H9 (cell line): ENCODE results near the gene UTP4. TPM values are rescaled to one million over a fixed set of nuclear protein-coding genes. Genes with fewer than 3 reads are reported as not detected.

Source experiments
- DNase-seq: peaks from one replicate; pipeline ENCODE4 v3.0.0-alpha.2; 2017
- H2AFZ ChIP-seq: one replicate; pipeline ENCODE4 v1.6.1; 2013; ENCODE audit warnings: mild to moderate bottlenecking, low read length, control low read depth, moderate library complexity
- H2AK5ac ChIP-seq: 2 replicates; pipeline ENCODE4 v1.6.1; 2013; ENCODE audit warnings: low read length, control low read depth, mixed read lengths; ENCODE audit not compliant: insufficient read length
- H2BK120ac ChIP-seq: one replicate; pipeline ENCODE4 v1.6.1; 2013; ENCODE audit warnings: low read depth, mild to moderate bottlenecking, low read length, control low read depth, inconsistent platforms; ENCODE audit not compliant: poor library complexity, severe bottlenecking
- H2BK12ac ChIP-seq: 2 replicates; pipeline ENCODE4 v1.6.1; 2013; ENCODE audit warnings: low read length, control low read depth, mixed read lengths, low read depth; ENCODE audit not compliant: insufficient read length
- H2BK15ac ChIP-seq: 2 replicates; pipeline ENCODE4 v1.6.1; 2013; ENCODE audit warnings: low read depth, low read length, control low read depth
- H2BK20ac ChIP-seq: one replicate; pipeline ENCODE4 v1.6.1; 2013; ENCODE audit warnings: low read depth, mild to moderate bottlenecking, low read length, control low read depth, inconsistent platforms; ENCODE audit not compliant: poor library complexity, severe bottlenecking
- H2BK5ac ChIP-seq: 2 replicates; pipeline ENCODE4 v1.6.1; 2013; ENCODE audit warnings: low read length, control low read depth, mixed read lengths; ENCODE audit not compliant: insufficient read length
- H3K14ac ChIP-seq: 2 replicates; pipeline ENCODE4 v1.6.1; 2013; ENCODE audit warnings: low read length, control low read depth; ENCODE audit not compliant: insufficient read depth
- H3K18ac ChIP-seq: 2 replicates; pipeline ENCODE4 v1.6.1; 2013; ENCODE audit warnings: low read depth, mild to moderate bottlenecking, mixed read lengths, low read length, control low read depth; ENCODE audit not compliant: insufficient read length
- H3K23ac ChIP-seq: 2 replicates; pipeline ENCODE4 v1.6.1; 2013; ENCODE audit warnings: low read length, control low read depth, mixed read lengths, low read depth; ENCODE audit not compliant: insufficient read length
- H3K23me2 ChIP-seq: 2 replicates; pipeline ENCODE4 v1.6.1; 2013; ENCODE audit warnings: low read depth, mild to moderate bottlenecking, mixed read lengths, low read length, control low read depth; ENCODE audit not compliant: insufficient read length, poor library complexity, severe bottlenecking
- H3K27ac ChIP-seq: 2 replicates; pipeline ENCODE4 v1.5.1; 2013; ENCODE audit warnings: low read length, control low read depth, mixed read lengths, low read depth; ENCODE audit not compliant: insufficient read length
- H3K27me3 ChIP-seq: 2 replicates; pipeline ENCODE4 v1.6.1; 2013; ENCODE audit warnings: low read length, control low read depth, inconsistent platforms; ENCODE audit not compliant: insufficient read depth
- H3K4ac ChIP-seq: 2 replicates; pipeline ENCODE4 v1.6.1; 2013; ENCODE audit warnings: low read depth, mild to moderate bottlenecking, control low read depth, inconsistent platforms, low read length, moderate library complexity
- H3K4me1 ChIP-seq: 2 replicates; pipeline ENCODE4 v1.6.1; 2013; ENCODE audit warnings: low read length, control low read depth, inconsistent platforms; ENCODE audit not compliant: insufficient read depth
- H3K4me2 ChIP-seq: 2 replicates; pipeline ENCODE4 v1.6.1; 2013; ENCODE audit warnings: low read length, control low read depth, mixed read lengths; ENCODE audit not compliant: insufficient read length, insufficient read depth
- H3K56ac ChIP-seq: 2 replicates; pipeline ENCODE4 v1.6.1; 2013; ENCODE audit warnings: low read depth, mild to moderate bottlenecking, mixed read lengths, low read length, control low read depth; ENCODE audit not compliant: insufficient read length
- H3K79me1 ChIP-seq: 2 replicates; pipeline ENCODE4 v1.6.1; 2013; ENCODE audit warnings: low read depth, mild to moderate bottlenecking, moderate library complexity, low read length, control low read depth, inconsistent platforms; ENCODE audit not compliant: insufficient read depth, poor library complexity, severe bottlenecking
- H3K79me2 ChIP-seq: 2 replicates; pipeline ENCODE4 v1.6.1; 2013; ENCODE audit warnings: low read length, control low read depth, inconsistent platforms; ENCODE audit not compliant: insufficient read depth
- H3K9ac ChIP-seq: 2 replicates; pipeline ENCODE4 v1.6.1; 2013; ENCODE audit warnings: low read length, control low read depth, mixed read lengths; ENCODE audit not compliant: insufficient read length; ENCODE audit errors: extremely low read depth
- H3K9me3 ChIP-seq: one replicate; pipeline ENCODE4 v1.6.1; 2013; ENCODE audit warnings: low read depth, low read length, inconsistent platforms; ENCODE audit not compliant: control insufficient read depth
- H3T11ph ChIP-seq: one replicate; pipeline ENCODE4 v1.6.1; 2013; ENCODE audit warnings: mild to moderate bottlenecking, low read length, control low read depth, inconsistent platforms
- H4K20me1 ChIP-seq: one replicate; pipeline ENCODE4 v1.6.1; 2013; ENCODE audit not compliant: control insufficient read depth, insufficient read length, insufficient read depth
- H4K5ac ChIP-seq: 2 replicates; pipeline ENCODE4 v1.6.1; 2013; ENCODE audit warnings: low read depth, mild to moderate bottlenecking, mixed read lengths, low read length, control low read depth; ENCODE audit not compliant: insufficient read length
- H4K8ac ChIP-seq: replicated peaks from 2 replicates; pipeline ENCODE4 v1.6.1; 2013; ENCODE audit warnings: low read length, control low read depth, mixed read lengths, low read depth; ENCODE audit not compliant: insufficient read length
- H4K91ac ChIP-seq: 2 replicates; pipeline ENCODE4 v1.6.1; 2013; ENCODE audit warnings: low read depth, mild to moderate bottlenecking, moderate library complexity, mixed read lengths, low read length, control low read depth; ENCODE audit not compliant: insufficient read length
- H3K27ac Mint-ChIP-seq, 3 experiments: 2 replicates in 2 of 3; 3 replicates in 1 of 3; pipeline ENCODE4 v1.8.0; 2020 to 2021; ENCODE audit warnings: mixed read lengths in 3 of 3, mild to moderate bottlenecking in 1 of 3, moderate library complexity in 1 of 3
- H3K27me3 Mint-ChIP-seq: 2 replicates; pipeline ENCODE4 v1.8.0; 2021; ENCODE audit warnings: low read depth, mild to moderate bottlenecking, moderate library complexity, mixed read lengths
- H3K36me3 Mint-ChIP-seq, 3 experiments: 2 replicates in 2 of 3; 3 replicates in 1 of 3; pipeline ENCODE4 v1.8.0; 2020 to 2021; ENCODE audit warnings: low read depth in 3 of 3, mixed read lengths in 3 of 3; ENCODE audit not compliant: insufficient read depth in 1 of 3
- H3K4me1 Mint-ChIP-seq, 2 experiments: 2 replicates each; pipeline ENCODE4 v1.8.0; 2020; ENCODE audit warnings: mixed read lengths in 2 of 2
- H3K4me3 Mint-ChIP-seq, 2 experiments: 2 replicates in 1 of 2; 3 replicates in 1 of 2; pipeline ENCODE4 v1.8.0; 2020 to 2021; ENCODE audit warnings: mild to moderate bottlenecking in 2 of 2, mixed read lengths in 2 of 2, moderate library complexity in 1 of 2
- H3K9me3 Mint-ChIP-seq, 2 experiments: 2 replicates in 1 of 2; 3 replicates in 1 of 2; pipeline ENCODE4 v1.8.0; 2020; ENCODE audit warnings: mild to moderate bottlenecking in 2 of 2, mixed read lengths in 2 of 2, moderate library complexity in 1 of 2
- WGBS: extraction: QIAGEN DNeasy Blood & Tissue Kit; methylation state at CpG from one replicate; pipeline ENCODE4 v1.1.7; 2013; ENCODE audit warnings: missing lambda C conversion rate, low lambda C conversion rate, mixed read lengths; ENCODE audit not compliant: insufficient read length; ENCODE audit errors: extremely low coverage; 5-methylcytosine and 5-hydroxymethylcytosine counted together
- total RNA-seq: library from RNA; stranded (reverse); gene quantifications from 2 replicates; pipeline ENCODE4 v1.2.1, GENCODE V29; 2021
- TF ChIP-seq, protein P1 (sequence below): fragments of 200-600 bp; sonication (generic); conservative IDR thresholded peaks from 3 replicates; pipeline ENCODE4 v1.8.0; 2021; ENCODE audit warnings: antibody characterized with exemption, mild to moderate bottlenecking

UTP4 gene
- total RNA-seq, 1 experiment from 2014 or later, result 94.0 TPM

DNA sequence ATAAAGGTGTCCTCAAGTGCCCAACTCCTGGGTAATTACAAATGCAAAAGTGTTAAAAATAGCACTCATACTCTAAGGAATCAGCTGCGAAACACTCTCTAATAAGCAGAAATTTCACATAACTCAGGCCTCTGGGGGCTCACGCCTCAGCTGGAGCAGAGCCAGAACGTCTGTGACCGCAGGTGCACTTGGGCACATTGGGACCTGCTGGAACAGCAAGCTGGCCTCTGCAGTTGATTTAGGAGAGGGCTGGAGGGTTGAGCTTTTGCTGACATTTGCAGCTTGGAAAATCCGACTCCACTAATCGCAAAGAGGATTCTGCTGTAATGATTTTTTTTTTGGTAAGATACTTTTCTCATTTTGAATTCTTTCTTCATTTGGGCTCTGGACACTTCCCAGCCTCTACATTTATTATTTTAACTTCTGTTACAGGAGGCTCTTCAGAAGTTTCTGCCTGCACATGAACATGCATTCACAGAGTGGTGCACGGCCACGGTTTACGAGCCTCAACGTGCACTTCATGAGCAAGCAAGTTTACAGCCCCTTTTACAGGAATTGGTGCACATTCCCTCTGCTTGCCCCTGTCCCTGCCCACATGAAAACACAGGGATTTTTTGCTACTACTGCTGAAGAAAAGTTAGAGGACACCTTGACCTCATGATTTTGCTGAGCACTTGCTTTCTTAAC is 50.4 kb downstream of the UTP4 start:
- H3K27ac ChIP-seq, result no peak overlapping the region
- H3K4me3 Mint-ChIP-seq, result no peak overlapping the region
- peaks cover 0 to 2% (median 0%) of the 10 kb centered on the region in 3 experiments; a peak in 3 of 7 replicates for H3K36me3 Mint-ChIP-seq
- no peak overlapping the region for H3K56ac ChIP-seq
- H3K79me2 ChIP-seq, result no peaks in the 10 kb centered on the region
- H3K27me3 Mint-ChIP-seq, result no peaks in the 10 kb centered on the region
- no peak overlapping the region for H4K5ac ChIP-seq
- H2BK15ac ChIP-seq, result no peak overlapping the region
- H2BK5ac ChIP-seq, result no peak overlapping the region
- H2AK5ac ChIP-seq, result no peak overlapping the region
- H3K27me3 ChIP-seq, result no peaks in the 10 kb centered on the region
- H2BK120ac ChIP-seq, result no peak overlapping the region
- no peak overlapping the region for H4K91ac ChIP-seq
- peaks cover 6% of the 10 kb centered on the region in 2 experiments; a peak in 3 of 4 replicates for H3K4me1 Mint-ChIP-seq
- H3K14ac ChIP-seq, result no peak overlapping the region
- no peak overlapping the region for H2AFZ ChIP-seq
- H3K9me3 Mint-ChIP-seq, result no peaks in the 10 kb centered on the region
- H3K4me2 ChIP-seq, result no peak overlapping the region
- no peaks in the 10 kb centered on the region for H3K79me1 ChIP-seq
- no peak overlapping the region for H3K18ac ChIP-seq
- no peaks in the 10 kb centered on the region for H3K4me1 ChIP-seq
- H3T11ph ChIP-seq, result no peak overlapping the region
- DNase-seq, result no peak
- H3K9me3 ChIP-seq, result no peaks in the 10 kb centered on the region
- peak overlapping the region; percentile 18 for H2BK12ac ChIP-seq
- peak overlapping the region; percentile 49 for H3K23ac ChIP-seq
- TF ChIP-seq, protein P1, sequence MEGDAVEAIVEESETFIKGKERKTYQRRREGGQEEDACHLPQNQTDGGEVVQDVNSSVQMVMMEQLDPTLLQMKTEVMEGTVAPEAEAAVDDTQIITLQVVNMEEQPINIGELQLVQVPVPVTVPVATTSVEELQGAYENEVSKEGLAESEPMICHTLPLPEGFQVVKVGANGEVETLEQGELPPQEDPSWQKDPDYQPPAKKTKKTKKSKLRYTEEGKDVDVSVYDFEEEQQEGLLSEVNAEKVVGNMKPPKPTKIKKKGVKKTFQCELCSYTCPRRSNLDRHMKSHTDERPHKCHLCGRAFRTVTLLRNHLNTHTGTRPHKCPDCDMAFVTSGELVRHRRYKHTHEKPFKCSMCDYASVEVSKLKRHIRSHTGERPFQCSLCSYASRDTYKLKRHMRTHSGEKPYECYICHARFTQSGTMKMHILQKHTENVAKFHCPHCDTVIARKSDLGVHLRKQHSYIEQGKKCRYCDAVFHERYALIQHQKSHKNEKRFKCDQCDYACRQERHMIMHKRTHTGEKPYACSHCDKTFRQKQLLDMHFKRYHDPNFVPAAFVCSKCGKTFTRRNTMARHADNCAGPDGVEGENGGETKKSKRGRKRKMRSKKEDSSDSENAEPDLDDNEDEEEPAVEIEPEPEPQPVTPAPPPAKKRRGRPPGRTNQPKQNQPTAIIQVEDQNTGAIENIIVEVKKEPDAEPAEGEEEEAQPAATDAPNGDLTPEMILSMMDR, result no peak
- no peak overlapping the region for H2BK20ac ChIP-seq
- WGBS, result no CpG with 5 or more reads among the region's 10 CpGs
- no peak overlapping the region for H4K8ac ChIP-seq
- H3K23me2 ChIP-seq, result peaks cover 6% of the 10 kb centered on the region
- H3K4ac ChIP-seq, result no peak overlapping the region
- H3K9ac ChIP-seq, result no peak overlapping the region
- H3K27ac Mint-ChIP-seq, result peak overlapping the region in 1 of 3 experiments; percentile 28; a peak in 1 of 7 replicates
- H4K20me1 ChIP-seq, result no peaks in the 10 kb centered on the region
